Activated T-cell treated with anti-CD3 and anti-CD28 coated beads, Interleukin-2, amount 50 U/mL, for 48 hours (primary cell): ENCODE measurements around the gene DNAJC6.
"Not testable (repeated sequence)": the region's sequence is repeated elsewhere in the genome, so short reads cannot be mapped to it uniquely, and the experiment has no call there.

Experiments used
- DNase-seq, 2 experiments: peaks; one replicate each; pipeline ENCODE4 v3.0.0-alpha.2; 2020

DNAJC6 gene

GRCh38 chr1:65435987-65436386 lies 126.6 kb downstream of the DNAJC6 start:
- DNase-seq: no peak

GRCh38 chr1:65437616-65438015 lies 128.3 kb downstream of the DNAJC6 start:
- no peak for DNase-seq

GRCh38 chr1:65440322-65440900 lies 131.1 kb downstream of the DNAJC6 start:
- DNase-seq: no peak

- DNase-seq: no peak
Measured at GRCh38 chr1:65440915-65441314, 131.6 kb downstream of the DNAJC6 start.

- DNase-seq: no peak
Measured at GRCh38 chr1:65441464-65441863, 132.1 kb downstream of the DNAJC6 start.

GRCh38 chr1:65442442-65442841 lies 133.1 kb downstream of the DNAJC6 start:
- no peak for DNase-seq

- no peak for DNase-seq
Measured at GRCh38 chr1:65443647-65444046, 134.3 kb downstream of the DNAJC6 start.

- DNase-seq: no peak
Measured at GRCh38 chr1:65444128-65444640, 134.8 kb downstream of the DNAJC6 start.

- no peak for DNase-seq
Measured at GRCh38 chr1:65445837-65446236, 136.5 kb downstream of the DNAJC6 start.

GRCh38 chr1:65449214-65449823 lies 140.0 kb downstream of the DNAJC6 start:
- no peak for DNase-seq

GRCh38 chr1:65455678-65456077 lies 146.3 kb downstream of the DNAJC6 start:
- DNase-seq: not testable (repeated sequence)

GRCh38 chr1:65456481-65456880 lies 147.1 kb downstream of the DNAJC6 start:
- no peak for DNase-seq

GRCh38 chr1:65457868-65458267 lies 148.5 kb downstream of the DNAJC6 start:
- no peak for DNase-seq

- no peak for DNase-seq
Measured at GRCh38 chr1:65458730-65459396, 149.5 kb downstream of the DNAJC6 start.

GRCh38 chr1:65459397-65459768 lies 150.0 kb downstream of the DNAJC6 start:
- DNase-seq: no peak
